HK-2 (cell line): ENCODE data around the gene MAPK1.
A peak's percentile ranks its signal among the peaks of the same experiment; 100 is the strongest.
"Not testable (repeated sequence)": the region's sequence is repeated elsewhere in the genome, so short reads cannot be mapped to it uniquely, and the experiment has no call there.

ENCODE experiments used
- DNase-seq: peaks from one replicate; pipeline ENCODE4 v3.0.0-alpha.2; 2018; ENCODE audit not compliant: unreplicated experiment

The MAPK1 gene

DNA sequence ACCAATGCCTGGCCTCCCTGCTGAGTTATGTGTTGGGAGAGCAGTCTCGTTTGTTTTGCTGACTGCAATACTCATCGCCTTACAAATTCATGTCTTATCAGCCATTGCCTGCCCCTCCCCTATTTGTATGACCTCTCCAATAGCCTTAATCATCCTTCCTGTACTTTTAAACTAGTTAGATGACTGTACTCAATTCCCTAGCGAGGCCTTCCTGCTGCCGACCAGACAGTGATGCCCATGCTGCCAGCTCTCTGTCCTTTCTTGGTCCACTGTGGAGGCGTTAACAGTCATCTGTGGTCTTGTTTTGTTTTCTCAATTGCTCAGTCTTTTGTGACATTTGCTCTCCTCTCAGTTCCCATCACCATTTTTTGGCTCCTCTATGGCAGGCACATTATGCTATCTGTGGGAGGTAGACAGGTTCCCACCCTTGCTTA, 111.6 kb downstream of the MAPK1 start:
- no peak for DNase-seq

DNA sequence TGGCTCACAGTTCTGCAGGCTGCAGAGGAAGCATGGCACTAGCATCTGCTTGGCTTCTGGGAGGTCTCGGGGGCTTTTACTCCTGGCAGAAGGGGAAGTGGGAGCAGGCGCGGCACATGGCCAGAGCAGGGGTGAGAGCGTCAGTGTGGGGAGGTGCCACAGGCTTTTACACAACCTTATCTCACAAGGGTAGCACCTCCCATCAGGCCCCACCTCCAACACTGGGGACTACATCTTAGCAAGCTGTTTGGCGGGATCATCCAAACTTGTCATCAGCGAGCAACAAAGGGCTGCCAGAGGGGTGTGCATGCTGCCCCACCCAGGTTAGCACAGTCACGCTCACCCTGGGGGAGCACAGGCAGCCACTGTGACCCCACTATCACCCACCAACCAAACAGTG, 112.9 kb downstream of the MAPK1 start:
- DNase-seq: no peak

DNA sequence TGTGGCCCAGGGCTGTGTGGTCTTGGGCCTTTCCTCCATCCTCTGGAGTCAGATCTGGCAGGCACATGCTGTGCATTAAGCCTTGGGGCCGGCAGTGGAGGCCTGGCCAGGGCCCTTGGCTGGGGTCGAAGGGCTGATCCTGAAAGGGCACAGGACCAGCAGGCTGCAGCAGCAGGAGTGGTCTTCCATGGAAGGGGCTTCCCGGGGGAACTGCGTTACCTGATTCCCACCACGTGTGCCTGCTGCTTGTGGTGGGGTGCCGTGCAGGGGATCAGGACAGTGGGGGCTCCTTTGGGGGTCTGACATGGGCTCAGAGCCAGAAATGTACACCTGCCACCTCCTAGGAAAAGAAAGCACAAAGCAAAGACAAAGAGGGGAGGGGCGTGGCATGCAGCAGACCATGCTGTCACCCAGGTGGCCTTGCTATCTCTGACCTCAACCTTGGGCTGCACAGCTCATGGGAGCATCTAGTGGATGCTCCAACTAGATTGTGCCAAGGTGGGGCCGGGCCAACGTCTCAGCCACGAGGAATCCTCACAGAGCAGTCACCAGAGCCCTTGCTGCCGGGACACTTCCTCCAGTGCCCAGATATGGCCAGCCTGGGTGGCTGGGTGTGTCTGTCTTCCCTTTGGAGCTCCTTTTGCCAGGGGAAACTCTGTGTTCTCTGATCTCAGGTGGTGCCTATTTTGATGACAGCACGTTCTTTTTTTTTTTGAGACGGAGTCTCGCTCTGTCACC, 113.9 kb downstream of the MAPK1 start:
- DNase-seq: no peak

DNA sequence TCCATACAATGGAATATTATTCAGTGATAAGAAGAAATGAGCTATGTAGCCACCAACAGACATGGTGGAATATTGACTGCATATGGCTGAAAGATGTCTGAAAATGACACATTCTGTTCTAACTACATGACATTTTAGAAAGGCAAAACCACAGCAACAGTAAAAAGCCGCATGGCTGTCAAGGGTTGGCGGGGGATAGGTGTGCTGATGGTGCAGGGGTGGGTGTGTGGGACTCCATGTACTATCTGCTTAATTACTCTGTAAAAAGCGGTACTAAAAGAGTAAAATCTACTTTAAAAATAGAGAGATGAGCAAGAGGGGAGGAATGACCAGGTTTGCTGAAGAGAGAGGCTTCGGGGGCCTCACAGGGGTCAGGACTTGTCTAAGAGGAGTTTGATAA, 115.2 kb downstream of the MAPK1 start:
- no peak for DNase-seq

GRCh38 chr22:21745948-21746347, 121.5 kb downstream of the MAPK1 start:
- no peak for DNase-seq

DNA sequence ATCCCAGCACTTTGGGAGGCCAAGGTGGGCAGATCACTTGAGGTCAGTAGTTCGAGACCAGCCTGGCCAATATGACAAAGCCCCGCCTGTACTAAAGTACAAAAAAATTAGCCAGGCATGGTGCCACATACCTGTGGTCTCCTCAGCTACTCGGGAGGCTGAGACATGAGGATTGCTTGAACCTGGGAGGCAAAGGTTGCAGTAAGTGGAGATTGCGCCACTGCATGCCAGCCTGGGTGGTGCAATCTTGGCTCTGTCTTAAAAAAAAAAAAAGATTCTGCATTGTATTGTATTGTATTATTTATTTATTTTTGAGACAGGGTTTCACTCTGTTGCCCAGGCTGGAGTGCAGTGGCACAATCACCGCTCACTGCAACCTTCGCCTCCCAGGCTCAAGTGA, 122.5 kb downstream of the MAPK1 start:
- not testable (repeated sequence) for DNase-seq

GRCh38 chr22:21741790-21742189, 125.7 kb downstream of the MAPK1 start:
- no peak for DNase-seq

DNA sequence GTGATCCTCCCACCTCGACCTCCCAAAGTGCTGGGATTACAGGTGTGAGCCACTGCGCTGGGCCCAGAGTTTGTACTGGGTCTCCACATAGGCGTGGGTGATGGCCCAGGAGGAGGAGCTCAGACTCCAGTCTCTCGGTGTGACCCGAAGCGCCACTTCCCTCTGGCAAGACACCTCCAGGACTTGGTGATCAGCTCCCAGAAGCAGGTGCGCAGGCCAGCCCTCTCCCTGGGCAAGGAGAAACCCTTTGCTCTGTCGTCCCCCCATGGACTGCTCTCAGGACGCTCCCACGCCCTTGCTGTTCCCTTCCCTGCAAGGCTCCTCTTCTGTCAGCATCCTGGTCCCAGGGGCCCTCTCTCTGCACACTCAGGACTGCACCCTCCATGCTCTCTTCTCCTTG, 126.4 kb downstream of the MAPK1 start:
- DNase-seq: no peak

DNA sequence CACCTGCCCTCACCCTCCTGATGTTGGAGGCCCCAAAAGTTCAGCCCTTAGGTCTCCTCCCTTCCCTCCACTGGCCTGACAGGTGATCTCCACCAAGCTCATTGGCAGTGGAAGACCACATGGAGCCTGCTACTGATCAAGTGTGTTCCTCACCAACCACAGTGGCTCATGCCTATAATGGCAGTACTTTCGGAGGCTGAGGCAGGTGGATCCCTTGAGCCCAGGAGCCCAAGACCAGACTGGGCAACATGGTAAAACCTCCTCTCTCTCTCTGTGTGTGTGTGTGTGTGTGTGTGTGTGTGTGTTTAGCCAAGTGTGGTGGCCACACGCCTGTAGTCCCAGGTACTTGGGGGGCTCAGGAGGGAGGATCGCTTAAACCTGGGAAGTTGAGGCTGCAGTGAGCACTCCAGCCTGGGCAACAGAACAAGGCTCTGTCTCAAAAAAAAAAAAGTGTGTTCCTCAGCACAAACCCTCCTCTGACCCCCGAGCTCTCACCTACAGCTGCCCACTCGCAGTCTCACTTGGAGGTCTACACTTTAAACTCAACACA, 127.5 kb downstream of the MAPK1 start:
- DNase-seq: no peak

- DNase-seq: no peak
These were observed 128.5 kb downstream of the MAPK1 start for GRCh38 chr22:21738966-21739365.

DNA sequence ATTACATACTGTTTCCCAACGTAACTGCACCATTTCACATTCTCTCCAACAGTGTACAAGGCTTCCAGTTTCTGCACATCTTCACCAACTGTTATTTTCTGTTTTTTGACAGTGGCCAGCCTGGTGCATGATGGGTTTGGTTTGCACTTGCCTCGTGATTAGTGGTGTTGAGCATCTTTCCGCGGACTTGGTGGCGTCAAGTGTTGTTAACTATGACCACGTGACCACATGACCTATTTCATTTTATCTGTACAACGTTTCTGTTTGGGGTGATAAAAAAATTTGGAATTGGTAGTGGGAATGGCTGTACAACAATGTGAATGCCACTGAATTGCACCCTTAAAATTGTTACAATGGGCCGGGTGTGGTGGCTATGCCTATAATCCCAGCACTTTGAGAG, 129.4 kb downstream of the MAPK1 start:
- no peak for DNase-seq

DNA sequence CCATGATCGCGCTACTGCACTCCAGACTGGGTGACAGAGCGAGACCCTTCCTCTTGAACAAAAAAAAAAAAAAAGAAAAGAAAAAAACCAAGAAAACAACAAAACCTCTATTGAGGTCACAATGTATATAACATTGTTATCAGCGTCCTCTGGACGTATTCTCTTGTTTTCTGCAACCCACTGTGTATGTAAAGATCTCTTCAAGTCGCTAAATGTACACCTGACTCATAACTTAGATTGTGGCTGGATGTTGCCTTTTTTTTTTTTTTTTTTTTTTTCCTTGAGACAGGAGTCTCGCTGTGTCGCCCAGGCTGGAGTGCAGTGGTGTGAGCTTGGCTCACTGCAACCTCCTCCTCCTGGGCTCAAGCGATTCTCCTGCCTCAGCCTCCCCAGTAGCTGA, 130.5 kb downstream of the MAPK1 start:
- no peak for DNase-seq

DNA sequence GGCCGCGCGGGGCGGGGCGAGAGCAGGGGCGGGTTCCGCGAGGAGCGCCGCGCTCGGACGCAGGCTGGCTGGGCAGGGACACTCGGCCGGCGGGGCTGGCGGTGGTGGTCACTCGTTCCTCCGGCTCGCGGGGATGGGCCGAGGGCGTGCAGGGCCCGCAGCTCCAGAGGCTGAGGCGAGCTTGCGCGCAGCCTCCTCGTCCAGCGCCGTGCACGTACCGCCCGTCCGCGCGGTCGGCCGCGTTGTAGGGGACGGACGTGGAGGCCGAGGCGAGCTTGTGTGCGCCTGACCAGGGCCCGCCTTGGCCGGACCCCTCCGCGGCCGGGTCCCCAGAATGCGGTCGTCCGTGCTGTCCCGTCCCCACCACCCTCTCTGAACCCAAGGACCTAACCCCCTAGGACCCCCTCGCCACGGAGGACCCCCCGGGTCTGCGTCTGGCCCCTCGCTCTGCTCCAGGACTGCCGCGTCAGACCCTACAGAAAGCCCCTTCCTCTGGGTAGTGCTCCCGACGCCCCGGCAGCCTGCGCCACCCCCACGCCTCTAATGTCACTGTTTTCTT, 131.3 kb downstream of the MAPK1 start:
- no peak for DNase-seq

DNA sequence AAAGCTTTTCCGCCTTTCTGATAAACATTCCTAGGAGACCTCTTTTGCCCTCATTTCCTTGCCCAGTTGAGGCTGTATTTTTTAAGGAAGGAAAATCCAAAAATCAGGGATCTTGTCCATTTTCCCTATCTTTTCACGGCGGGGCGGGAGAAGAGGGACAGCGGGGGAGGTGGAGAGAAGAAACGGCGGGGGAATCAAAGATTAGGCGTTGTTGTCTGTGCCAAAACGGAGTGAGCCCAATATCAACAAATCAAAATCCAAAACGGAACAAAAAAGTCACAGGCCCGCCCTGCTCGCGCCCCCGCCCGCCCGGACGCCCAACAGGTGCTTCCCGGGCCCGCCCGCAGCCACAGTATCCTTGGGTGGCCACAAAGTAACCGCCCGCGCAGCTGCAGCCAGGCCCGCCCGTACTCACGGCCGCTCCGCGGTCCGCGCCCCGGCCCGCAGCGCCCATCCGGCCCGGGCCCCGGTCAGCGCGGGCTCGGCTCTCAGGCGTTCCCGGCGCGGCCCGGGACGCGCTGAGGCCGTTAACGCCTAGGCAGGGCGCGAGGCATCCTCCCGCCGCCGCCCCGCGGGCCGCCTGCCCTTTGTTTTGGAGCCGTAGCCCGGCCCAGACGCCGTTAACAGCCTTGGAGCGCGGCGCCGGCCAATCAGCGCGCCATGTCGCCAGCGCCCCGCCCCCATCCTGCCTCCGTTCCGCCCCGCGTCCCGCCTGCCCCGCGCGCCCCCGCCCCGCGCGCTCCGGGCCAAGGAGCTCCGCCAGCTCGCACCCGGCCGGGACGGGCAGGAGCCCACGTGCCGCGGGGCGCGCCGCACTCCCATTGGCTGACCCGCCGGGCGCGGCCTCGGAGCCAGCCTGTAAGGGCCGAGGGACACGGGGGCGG, 132.0 kb downstream of the MAPK1 start, which contains the start of gene YPEL1:
TSS of gene YPEL1 (minus strand) at position 595 of the 884 bp plus-strand sequence. CDS start 25,050 bp downstream, outside the sequence.
- DNase-seq: peak; percentile 95

- DNase-seq: no peak
These were observed 132.8 kb downstream of the MAPK1 start for GRCh38 chr22:21734540-21735199.

DNA sequence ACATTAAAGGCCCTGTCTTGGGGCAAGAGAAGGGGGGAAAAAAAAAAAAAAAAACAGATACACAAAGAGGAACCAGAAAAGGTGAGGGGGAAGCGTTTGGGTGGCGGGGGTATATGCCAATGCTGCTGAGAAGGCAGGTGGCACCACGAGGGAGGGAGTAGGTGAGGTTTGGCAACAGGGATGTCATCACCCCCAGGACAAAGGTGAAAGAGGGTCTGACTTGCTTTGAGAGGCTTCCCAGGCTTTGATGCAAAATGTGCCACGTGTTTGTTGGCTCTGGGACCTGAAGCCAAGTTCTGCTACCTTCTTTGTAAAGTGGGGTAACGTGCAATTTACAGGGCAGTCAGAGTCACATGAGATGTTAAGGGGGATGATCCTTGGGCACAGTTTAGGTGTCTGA, 135.9 kb downstream of the MAPK1 start:
- DNase-seq: no peak

DNA sequence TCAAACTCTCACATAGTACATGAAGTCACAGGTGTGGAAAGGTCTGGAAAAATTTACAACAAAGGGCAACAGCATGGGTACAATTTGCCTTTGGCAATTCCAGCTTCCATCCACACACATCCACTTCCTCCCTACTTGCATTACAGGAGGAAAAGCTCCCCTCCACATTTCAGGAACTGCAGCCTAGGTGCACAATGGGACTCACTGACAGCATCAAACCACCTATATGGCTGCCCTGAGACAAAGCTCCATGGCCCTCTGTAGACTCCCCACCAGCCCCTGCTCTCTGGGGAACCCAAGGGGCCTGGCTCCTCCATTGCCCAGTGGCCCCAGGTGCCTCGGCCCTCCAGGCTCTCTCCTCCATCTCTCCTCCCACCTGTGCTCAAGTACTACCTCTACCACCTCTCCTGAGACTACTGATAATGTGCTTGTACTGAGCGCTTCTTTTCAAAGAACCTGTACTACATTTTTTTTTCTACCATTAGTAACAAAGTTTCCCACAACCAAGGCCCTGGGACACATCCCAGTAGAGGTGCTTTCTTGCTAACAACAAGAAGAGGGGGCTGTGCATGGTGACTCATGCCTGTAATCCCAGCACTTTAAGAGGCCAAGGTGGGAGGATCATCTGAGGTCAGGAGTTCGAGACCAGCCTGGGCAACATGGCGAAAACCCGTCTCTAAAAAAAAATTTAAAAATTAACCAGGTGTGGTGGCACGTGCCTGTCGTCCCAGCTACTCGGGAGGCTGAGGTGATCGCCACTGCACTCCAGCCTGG, 136.7 kb downstream of the MAPK1 start:
- DNase-seq: no peak

- DNase-seq: not testable (repeated sequence)
These were observed 138.3 kb downstream of the MAPK1 start for GRCh38 chr22:21729184-21729583.

- DNase-seq: no peak
These were observed 139.2 kb downstream of the MAPK1 start for GRCh38 chr22:21728270-21728669.

DNA sequence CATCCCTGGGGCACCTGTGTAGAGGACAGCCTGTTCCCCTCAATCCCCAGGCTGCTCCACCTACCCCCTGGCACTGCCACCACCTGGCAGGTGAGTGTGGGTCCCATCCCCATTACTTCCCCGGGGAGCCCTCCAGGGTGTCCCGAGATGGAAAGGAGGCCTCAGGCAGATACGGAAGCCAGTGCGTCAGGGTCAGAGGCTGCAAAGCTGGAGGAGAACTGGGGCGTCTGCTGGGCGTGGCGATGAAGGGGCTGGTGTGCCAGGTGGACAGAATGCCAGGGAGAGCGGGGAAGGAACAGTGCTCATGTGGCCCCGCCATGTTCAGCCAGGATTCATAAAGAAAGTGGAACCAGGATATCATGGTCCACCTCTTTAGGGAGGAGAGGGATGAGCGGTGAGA, 139.7 kb downstream of the MAPK1 start:
- DNase-seq: no peak

GRCh38 chr22:21727159-21727558, 140.3 kb downstream of the MAPK1 start:
- no peak for DNase-seq
